Stimulated activated memory B cell treated with anti-CD40 and anti-IgM and Interleukin-4, amounts not matched to agents 10 μg/mL and 1 μg/mL and 100 μg/mL, for 72 hours (primary cell): ENCODE results near the gene USP22.
"Not testable (repeated sequence)": the region's sequence is repeated elsewhere in the genome, so short reads cannot be mapped to it uniquely, and the experiment has no call there.

ENCODE experiments used
- ATAC-seq: fragments of 150-1000 bp; cut with Tn5 transposase; 2 replicates; pipeline ENCODE4 v1.10.0; 2021
- H3K27ac Mint-ChIP-seq: one replicate; pipeline ENCODE4 v1.8.0; 2022; ENCODE audit warnings: mild to moderate bottlenecking, mixed read lengths
- H3K27me3 Mint-ChIP-seq: one replicate; pipeline ENCODE4 v1.8.0; 2022; ENCODE audit warnings: mixed read lengths
- H3K36me3 Mint-ChIP-seq: one replicate; pipeline ENCODE4 v1.8.0; 2022; ENCODE audit warnings: mixed read lengths
- H3K4me1 Mint-ChIP-seq: one replicate; pipeline ENCODE4 v1.8.0; 2022; ENCODE audit warnings: mixed read lengths
- H3K4me3 Mint-ChIP-seq: one replicate; pipeline ENCODE4 v1.8.0; 2022; ENCODE audit warnings: mild to moderate bottlenecking, moderate library complexity, mixed read lengths
- H3K9me3 Mint-ChIP-seq: one replicate; pipeline ENCODE4 v1.8.0; 2022; ENCODE audit warnings: mixed read lengths

Gene USP22

DNA sequence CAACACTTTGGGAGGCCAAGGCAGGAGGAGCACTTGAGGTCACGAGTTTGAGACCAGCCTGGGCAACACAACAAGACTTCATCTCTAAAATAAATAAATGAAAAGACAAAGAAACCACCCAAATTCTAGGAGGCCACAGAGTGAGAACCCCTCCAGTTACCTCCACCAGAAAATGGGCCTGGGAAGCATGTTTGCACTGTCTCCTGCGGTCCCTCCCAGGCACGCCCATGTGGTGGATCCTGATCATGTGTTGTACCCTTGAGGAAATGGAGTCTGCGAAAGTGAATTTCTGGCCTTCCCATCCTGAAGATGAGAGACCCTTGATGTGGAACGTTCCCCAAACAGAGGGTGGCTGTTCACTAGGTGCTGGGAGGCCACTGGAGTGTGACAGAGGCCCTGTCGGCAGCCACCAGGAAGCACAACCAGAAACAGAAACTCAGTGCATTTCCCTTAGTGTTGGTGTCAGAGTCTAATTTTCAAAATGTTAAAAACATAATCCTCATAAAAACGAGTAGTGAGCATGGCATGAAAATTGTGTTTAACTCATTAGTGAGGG, 19.2 kb upstream of the USP22 start:
- Mint-ChIP-seq H3K4me3 (peak overlapping the region; percentile 34), H3K27ac (peak overlapping the region; percentile 91), H3K27me3 (no peaks in the 10 kb centered on the region), H3K9me3 (no peaks in the 10 kb centered on the region), H3K4me1 (peaks cover 15% of the 10 kb centered on the region), H3K36me3 (no peaks in the 10 kb centered on the region)
- ATAC-seq: peak; percentile 80

DNA sequence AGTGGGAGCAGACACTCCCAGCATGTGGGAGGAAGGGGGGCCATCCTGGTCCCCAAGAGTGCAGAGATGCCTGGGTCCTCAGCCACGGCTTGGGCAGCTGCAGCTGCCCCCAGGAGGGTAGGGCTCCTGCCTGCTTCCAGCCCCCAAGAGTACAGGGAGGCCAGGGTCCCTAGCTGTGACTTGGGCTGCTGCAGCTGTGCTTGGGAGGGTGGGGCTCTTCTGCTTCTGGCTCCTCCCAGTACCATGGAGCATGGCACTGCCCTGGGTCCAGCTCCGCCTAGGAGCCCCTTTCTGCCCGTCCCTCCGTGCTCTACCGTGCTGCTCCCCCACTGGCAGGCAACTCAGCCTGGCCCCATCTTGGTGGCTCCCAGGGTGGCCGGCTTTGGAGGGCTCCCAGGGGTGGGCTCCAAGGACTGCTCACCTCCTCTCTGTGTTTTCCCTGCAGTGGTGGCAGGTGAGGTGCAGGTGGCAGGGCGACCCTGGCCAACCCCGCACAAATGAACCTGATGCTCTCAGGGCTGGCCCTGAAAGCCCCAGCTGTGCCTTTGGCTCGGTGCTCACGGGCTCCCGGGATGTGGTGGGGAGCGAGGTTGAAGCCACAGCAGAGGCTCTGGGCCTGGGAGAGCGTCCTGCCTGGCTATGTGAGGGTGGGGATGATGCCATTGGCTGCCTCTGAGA, 18.5 kb upstream of the USP22 start:
- H3K4me3 Mint-ChIP-seq: no peak overlapping the region
- ATAC-seq: peak; percentile 27

DNA sequence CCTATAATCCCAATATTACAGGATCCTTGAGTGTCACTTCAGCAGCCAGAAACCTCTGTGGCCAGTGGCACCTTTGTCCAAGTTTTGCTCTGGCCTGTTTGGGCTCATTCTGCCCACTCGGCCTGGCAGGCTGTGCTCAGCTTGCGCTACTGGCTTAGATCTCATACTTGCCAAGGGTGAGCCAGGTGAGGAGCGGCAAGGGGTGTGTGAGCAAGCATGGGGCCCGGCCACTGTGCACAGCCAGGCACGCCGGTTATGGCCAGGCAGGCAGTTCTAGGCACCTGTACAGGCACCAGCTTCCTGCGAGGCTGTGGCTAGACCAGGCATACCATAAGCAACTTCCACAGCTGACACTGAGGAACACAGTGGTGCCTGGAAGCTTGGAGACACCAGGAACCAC, 16.9 kb upstream of the USP22 start:
- H3K27ac Mint-ChIP-seq: peak overlapping the region; percentile 43
- H3K9me3 Mint-ChIP-seq: no peaks in the 10 kb centered on the region
- H3K4me1 Mint-ChIP-seq: peaks cover 19% of the 10 kb centered on the region
- H3K36me3 Mint-ChIP-seq: no peaks in the 10 kb centered on the region
- no peaks in the 10 kb centered on the region for H3K27me3 Mint-ChIP-seq
- H3K4me3 Mint-ChIP-seq: no peak overlapping the region
- no peak for ATAC-seq

More for the DNA sequence above, 18.5 kb upstream of the USP22 start:
- no peaks in the 10 kb centered on the region for H3K9me3 Mint-ChIP-seq
- no peaks in the 10 kb centered on the region for H3K27me3 Mint-ChIP-seq
- H3K27ac Mint-ChIP-seq: peak overlapping the region; percentile 91
- peaks cover 15% of the 10 kb centered on the region for H3K4me1 Mint-ChIP-seq
- no peaks in the 10 kb centered on the region for H3K36me3 Mint-ChIP-seq

DNA sequence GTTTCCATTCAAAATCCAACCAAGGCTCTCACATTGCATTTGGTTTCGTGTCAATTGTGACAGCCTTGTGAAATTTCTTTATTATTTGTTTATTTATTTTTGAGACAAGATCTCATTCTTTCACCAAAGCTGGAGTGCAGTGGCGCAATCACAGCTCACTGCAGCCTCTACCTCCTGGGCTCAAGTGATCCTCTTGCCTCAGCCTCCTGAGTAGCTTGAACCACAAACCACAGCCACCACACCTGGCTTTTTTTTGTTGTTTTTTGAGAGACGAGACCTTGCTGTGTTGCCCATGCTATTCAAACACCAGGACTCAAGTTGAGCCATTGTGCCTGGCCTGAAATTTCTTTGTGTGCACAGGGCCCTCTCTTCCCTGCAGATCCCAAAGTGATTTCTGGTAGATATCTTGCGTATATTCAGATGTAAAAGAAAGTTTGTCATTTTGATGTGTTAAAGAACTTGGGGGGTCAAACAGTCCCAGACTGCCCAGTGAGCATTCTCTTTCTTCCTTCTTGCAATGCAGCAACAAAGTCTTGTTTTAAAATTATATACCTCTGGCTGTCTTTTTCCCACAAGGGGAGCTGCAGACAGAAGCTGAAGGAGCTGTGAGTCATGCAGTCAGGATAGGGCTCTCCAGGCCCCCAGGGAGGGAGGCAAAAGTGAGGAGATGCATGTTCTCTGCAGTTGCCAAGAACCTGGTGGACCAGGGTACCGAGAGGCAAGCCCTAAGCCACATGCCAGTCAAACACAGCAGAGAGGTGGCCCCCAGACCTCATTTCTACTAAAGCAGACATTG, 15.5 kb upstream of the USP22 start:
- Mint-ChIP-seq H3K9me3 (no peaks in the 10 kb centered on the region), H3K27ac (no peak overlapping the region), H3K27me3 (no peaks in the 10 kb centered on the region), H3K36me3 (no peaks in the 10 kb centered on the region), H3K4me1 (peaks cover 31% of the 10 kb centered on the region), H3K4me3 (no peak overlapping the region)
- no peak for ATAC-seq

DNA sequence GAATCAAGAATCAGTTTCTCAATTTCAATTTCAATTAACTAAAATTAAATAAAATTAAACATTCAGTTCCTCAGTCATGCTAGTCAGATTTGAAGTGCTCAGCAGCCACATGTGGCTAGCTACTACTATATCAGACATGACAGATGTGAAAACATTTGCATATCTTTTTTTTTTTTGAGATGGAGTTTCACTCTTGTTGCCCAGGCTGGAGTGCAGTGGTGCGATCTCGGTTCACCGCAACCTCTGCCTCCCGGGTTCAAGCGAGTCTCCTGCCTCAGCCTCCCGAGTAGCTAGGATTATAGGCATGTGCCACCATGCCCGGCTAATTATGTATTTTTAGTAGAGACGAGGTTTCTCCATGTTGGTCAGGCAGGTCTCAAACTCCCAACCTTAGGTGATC, 10.2 kb upstream of the USP22 start:
- H3K27ac Mint-ChIP-seq: peak overlapping the region; percentile 56
- ATAC-seq: peak; percentile 88
- H3K9me3 Mint-ChIP-seq, H3K27me3 Mint-ChIP-seq, H3K36me3 Mint-ChIP-seq: not testable (repeated sequence)
- H3K4me1 Mint-ChIP-seq: peaks cover 37% of the 10 kb centered on the region
- H3K4me3 Mint-ChIP-seq: peak overlapping the region; percentile 39

DNA sequence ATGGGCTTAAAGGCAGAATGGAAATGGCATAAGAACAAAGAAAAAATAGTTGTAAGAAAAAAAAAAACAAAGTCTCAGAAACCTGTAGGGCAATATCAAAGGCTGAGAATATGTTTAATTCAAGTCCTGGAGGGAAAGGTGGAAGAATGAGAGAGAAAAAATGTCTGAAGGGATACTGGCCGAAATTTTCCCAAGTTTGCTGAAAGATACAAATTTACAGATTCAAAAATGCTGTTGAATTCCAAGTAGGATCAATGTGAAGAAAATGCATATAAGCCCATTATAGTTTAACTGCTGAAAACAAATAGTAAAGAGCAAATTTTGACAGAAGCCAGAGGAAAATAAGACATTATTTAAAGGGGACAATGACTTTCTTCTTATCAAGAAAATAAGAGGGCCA, 6.6 kb upstream of the USP22 start:
- Mint-ChIP-seq H3K4me1 (peaks cover 30% of the 10 kb centered on the region), H3K27ac (no peak overlapping the region), H3K9me3 (no peaks in the 10 kb centered on the region), H3K27me3 (no peaks in the 10 kb centered on the region), H3K4me3 (no peak overlapping the region), H3K36me3 (no peaks in the 10 kb centered on the region)
- no peak for ATAC-seq

DNA sequence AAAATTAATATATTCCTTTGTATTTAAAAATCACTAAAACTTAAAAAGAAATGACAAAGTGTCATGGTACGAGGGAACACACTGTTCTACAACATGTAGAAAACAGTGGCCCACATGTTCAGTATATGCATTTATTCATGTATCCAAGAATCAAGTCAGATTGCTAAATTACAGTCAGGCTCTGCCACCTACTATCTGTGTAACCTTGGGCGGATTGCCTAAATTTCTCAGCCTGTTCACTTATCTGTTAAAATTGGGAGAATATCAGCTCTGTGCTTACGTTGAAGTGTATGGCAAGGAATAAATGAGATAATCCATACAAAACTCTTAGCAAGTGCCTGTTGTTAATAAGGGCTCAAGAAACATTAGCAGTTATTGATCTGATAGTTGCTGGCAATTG, 3.4 kb upstream of the USP22 start:
- H3K36me3 Mint-ChIP-seq: no peaks in the 10 kb centered on the region
- no peak overlapping the region for H3K4me3 Mint-ChIP-seq
- H3K4me1 Mint-ChIP-seq: peaks cover 23% of the 10 kb centered on the region
- no peak for ATAC-seq
- no peaks in the 10 kb centered on the region for H3K27me3 Mint-ChIP-seq
- no peaks in the 10 kb centered on the region for H3K9me3 Mint-ChIP-seq
- H3K27ac Mint-ChIP-seq: no peak overlapping the region

DNA sequence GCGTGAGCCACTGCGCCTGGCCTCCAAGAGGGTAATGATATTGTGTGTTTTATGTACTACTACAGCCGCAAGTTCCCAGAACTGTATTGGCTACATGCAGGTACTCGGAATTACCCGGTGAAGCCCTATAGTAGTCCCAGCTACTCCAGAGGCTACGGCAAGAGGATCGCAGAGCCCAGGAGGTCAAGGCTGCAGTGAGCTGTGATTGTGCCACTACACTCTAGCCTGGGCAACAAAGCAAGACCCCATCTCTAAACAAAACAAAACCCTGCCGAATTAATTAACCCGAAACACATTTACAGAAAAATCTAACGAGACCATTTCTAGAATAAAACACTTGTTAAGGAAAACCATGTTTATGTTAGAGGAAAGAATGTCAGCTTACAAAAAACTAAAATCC, 2.2 kb upstream of the USP22 start:
- Mint-ChIP-seq H3K36me3 (no peaks in the 10 kb centered on the region), H3K4me1 (peaks cover 32% of the 10 kb centered on the region), H3K4me3 (no peak overlapping the region), H3K9me3 (no peaks in the 10 kb centered on the region), H3K27ac (peak overlapping the region; percentile 89), H3K27me3 (no peaks in the 10 kb centered on the region)
- no peak for ATAC-seq

DNA sequence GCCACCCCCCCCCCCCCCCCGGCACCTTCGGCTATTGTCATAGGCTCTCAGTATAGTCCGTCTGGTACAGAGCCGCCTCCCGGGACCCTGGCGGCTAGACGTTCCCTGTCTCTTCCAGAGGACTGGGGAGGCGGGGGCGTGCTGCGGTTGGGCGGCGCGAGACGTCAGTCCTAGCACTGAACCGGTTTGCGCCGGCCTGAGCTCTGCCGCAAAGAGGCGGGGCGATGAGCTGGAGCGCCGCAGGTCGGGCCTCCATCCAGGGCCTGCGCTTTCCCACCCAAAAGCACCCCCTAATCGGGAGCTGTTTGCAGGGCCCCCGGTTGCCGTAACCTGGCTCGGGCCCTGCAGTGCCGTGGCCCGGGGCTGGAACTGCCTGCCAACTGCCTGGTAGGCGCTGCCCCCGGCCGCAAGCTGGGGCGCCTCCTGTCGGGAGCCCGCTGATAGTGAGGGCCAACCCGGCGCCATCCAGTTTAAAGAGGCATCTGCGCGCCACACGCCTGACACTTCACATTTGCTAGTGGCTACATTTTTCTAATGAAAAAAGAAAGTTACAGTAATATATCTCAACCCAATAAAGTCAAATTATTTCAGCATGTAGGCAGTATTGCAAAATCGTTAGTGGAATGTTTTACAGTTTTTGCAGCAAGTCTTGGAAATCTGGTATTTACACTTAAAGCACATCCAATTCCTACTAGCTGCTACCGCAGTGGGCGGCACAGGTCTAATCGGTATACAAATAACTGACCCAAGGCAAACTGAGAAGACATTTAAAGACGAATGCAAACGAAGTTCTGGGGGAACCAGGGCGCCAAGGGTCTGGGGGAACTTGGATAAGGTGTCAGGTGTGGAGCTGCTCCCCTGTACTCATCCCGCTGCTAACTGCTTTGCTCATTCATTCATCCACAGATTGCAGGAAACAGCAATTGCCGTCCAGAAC, 753 bp upstream of the USP22 start:
- no peaks in the 10 kb centered on the region for H3K27me3 Mint-ChIP-seq
- H3K4me3 Mint-ChIP-seq: peak overlapping the region; percentile 76
- H3K4me1 Mint-ChIP-seq: peaks cover 36% of the 10 kb centered on the region
- H3K9me3 Mint-ChIP-seq: no peaks in the 10 kb centered on the region
- H3K36me3 Mint-ChIP-seq: no peaks in the 10 kb centered on the region
- H3K27ac Mint-ChIP-seq: peak overlapping the region; percentile 89
- ATAC-seq: peak; percentile 95

DNA sequence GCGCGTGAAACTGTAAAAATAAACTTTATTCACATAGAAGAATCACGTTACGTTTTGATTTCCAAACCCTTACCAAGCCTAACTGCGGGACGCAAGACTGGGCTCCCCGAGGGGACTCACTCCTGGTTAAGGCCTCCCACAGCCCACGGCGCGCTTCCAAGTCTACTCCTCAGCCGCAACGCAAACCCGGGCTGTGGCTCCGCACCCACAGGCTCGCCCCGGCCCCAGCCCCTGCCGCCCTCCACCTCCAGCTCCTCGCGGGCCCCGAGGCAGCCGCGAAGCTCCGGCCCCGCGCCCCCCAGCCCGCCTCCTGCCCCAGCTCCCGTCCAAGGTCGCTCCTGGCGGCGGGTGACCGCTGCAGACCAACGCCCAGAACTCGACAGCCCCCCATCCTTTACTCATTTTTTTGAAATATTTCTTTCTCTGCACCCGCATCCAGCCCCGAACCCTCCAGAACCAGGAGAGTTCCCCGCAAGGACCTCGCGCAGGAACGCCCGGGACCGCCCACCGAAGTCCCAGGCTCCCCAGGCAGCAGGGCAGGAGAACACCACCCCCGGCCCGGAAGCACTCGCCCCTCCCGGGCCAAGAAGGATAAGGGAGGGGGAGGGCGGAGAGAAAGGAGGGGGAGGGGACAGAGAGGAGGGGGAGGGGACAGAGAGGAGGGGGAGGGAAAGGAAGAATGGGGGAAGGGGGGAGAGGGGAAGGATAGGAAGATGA, 912 bp downstream of the USP22 start:
- H3K4me3 Mint-ChIP-seq: peak overlapping the region; percentile 99
- peaks cover 50% of the 10 kb centered on the region for H3K4me1 Mint-ChIP-seq
- peaks cover 9% of the 10 kb centered on the region for H3K36me3 Mint-ChIP-seq
- H3K9me3 Mint-ChIP-seq: no peaks in the 10 kb centered on the region
- H3K27me3 Mint-ChIP-seq: no peaks in the 10 kb centered on the region
- peak; percentile 49 for ATAC-seq
- peak overlapping the region; percentile 89 for H3K27ac Mint-ChIP-seq

DNA sequence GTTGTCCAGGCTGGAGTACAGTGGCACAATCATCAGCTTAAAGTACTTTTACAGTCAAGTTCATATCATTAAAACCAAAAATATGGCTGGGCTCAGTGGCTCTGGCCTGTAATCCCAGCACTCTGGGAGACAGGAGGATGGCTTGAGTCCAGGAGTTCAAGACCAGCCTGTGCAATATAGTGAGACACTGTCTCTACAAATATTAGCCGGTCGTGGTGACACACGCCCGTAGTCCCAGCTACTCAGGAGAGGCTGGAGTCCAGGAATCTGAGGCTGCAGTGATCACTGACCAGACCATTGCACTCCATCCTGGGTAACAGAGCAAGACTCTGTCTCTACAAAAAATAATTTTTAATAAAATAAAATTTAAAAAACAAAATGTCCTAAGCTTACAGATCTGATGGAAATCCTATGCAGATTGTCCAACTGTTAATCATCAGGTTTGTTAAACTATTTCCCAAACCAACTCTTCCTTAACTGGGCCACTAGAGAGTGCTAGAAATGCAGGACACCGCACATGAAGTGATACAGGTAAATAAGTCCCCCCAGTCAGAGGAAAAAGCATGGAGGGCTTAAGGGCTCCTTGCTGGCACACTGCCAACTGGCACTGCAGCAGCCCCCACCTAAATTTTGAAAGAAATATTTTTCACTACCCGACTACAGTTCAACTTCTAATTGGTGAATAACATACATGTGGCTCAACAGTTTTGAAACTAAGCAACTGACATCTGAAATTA, 2.8 kb downstream of the USP22 start:
- ATAC-seq: no peak
- Mint-ChIP-seq H3K4me1 (peaks cover 69% of the 10 kb centered on the region), H3K4me3 (peak overlapping the region; percentile 99), H3K27me3 (no peaks in the 10 kb centered on the region), H3K27ac (peak overlapping the region; percentile 89), H3K36me3 (peaks cover 20% of the 10 kb centered on the region), H3K9me3 (no peaks in the 10 kb centered on the region)

DNA sequence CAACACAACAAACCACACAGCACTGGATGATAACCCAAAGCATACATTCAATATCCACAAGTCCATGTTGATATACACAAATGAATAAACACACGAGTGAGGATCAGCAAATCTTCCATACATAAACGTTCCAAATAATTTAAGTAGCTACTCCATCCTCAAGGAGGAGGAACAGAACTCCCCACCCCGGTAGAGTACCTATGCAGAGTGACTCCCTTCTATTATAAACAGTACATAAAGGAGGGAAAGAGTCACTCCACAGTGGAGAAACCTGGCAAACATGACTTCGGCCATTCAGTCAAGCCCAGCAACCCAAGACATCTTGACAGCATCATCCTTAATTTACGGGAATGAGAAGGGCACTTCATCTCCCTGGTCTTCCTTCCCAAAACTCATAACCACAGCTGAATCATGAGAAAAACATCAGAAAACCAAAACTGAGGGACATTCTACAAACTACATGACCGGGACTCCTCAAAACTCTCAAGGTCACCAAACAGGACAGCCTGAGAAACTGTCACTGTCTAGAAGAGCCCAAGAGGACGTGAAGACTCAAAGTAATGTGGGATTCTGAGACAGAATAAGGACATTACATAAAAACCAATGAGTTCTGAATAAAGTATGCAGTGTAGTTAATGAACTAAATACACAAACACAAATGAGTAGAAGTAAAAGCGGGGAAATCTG, 5.6 kb downstream of the USP22 start:
- H3K9me3 Mint-ChIP-seq: no peaks in the 10 kb centered on the region
- peaks cover 20% of the 10 kb centered on the region for H3K36me3 Mint-ChIP-seq
- peaks cover 85% of the 10 kb centered on the region for H3K4me1 Mint-ChIP-seq
- no peak for ATAC-seq
- no peaks in the 10 kb centered on the region for H3K27me3 Mint-ChIP-seq
- H3K27ac Mint-ChIP-seq: peak overlapping the region; percentile 81
- H3K4me3 Mint-ChIP-seq: no peak overlapping the region

DNA sequence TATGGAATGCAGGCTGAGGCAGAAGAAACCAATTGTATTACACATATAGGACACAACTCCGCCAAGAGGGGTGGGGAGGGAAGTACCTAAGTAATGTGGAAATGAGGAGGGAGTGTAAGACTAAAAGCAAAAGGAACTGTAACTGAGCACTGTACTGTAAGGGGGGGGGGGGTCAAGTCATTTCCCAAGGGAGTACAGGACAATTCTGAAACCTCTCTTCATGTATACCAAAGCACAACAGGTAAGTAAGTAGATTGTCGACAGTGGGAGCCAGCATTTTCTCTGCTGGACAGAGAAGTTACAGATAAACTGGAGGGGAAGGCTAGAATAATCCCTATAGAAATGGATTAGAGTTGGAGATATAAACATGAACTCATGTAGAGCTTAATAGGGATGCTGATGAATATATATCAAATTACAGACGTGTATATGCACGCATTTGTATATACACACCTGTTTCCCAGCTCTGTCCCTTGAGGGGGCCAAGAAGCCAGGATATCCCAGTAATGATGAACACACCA, 6.4 kb downstream of the USP22 start:
- H3K27ac Mint-ChIP-seq: peak overlapping the region; percentile 81
- H3K4me1 Mint-ChIP-seq: peaks cover 86% of the 10 kb centered on the region
- no peaks in the 10 kb centered on the region for H3K27me3 Mint-ChIP-seq
- H3K36me3 Mint-ChIP-seq: peaks cover 20% of the 10 kb centered on the region
- peak; percentile 68 for ATAC-seq
- H3K9me3 Mint-ChIP-seq: no peaks in the 10 kb centered on the region
- peak overlapping the region; percentile 19 for H3K4me3 Mint-ChIP-seq
